ENCODE data around the gene ITGB7.

- TF ChIP-seq CTCF (IDR thresholded peaks at IDR 0.05; ENCODE audit: insufficient read depth, low read length) (no peak), POLR2AphosphoS5 (IDR thresholded peaks at IDR 0.05; ENCODE audit: low read depth) (no peak), REST (IDR thresholded peaks at IDR 0.05; ENCODE audit: insufficient replicate concordance, low read depth) (no peak)
Measured at GRCh38 chr12:53187145-53187899, 19.7 kb downstream of the ITGB7 start.
